22Rv1 (cell line): Measurements from ENCODE around the gene PRAMEF33.
"Not testable (repeated sequence)": the region's sequence is repeated elsewhere in the genome, so short reads cannot be mapped to it uniquely, and the experiment has no call there.

Source experiments
- CTCF ChIP-seq: fragments of 450-650 bp; IDR thresholded peaks from 2 replicates; pipeline ENCODE4 v1.5.1; 2017; ENCODE audit warnings: mild to moderate bottlenecking
- ZFX ChIP-seq: fragments of 450-650 bp; IDR thresholded peaks from 2 replicates; pipeline ENCODE4 v1.6.1; 2017; ENCODE audit warnings: antibody characterized with exemption, borderline replicate concordance

- TF ChIP-seq CTCF, ZFX: not testable (repeated sequence)
Observed at GRCh38 chr1:13302197-13302596, 1.1 kb upstream of the PRAMEF33 start.
